HEK293 (cell line): ENCODE measurements around the gene KIF5A.
"Not testable (repeated sequence)": the region's sequence is repeated elsewhere in the genome, so short reads cannot be mapped to it uniquely, and the experiment has no call there.

Experiments used
- CTCF ChIP-seq: fragments of 450-650 bp; formaldehyde crosslinking; IDR thresholded peaks from 2 replicates; pipeline ENCODE4 v1.5.1; 2016; ENCODE audit warnings: missing biosample characterization, missing genetic modification characterization
- MYNN ChIP-seq: fragments of 450-650 bp; formaldehyde crosslinking; IDR thresholded peaks from 2 replicates; pipeline ENCODE4 v1.5.1; 2016; ENCODE audit warnings: missing biosample characterization, missing genetic modification characterization, borderline replicate concordance
- PATZ1 ChIP-seq: fragments of 450-650 bp; formaldehyde crosslinking; IDR thresholded peaks from 2 replicates; pipeline ENCODE4 v1.5.1; 2016; ENCODE audit warnings: missing biosample characterization, missing genetic modification characterization
- ZBTB10 ChIP-seq: fragments of 450-650 bp; formaldehyde crosslinking; IDR thresholded peaks from 2 replicates; pipeline ENCODE4 v1.5.1; 2016; ENCODE audit warnings: missing biosample characterization, missing genetic modification characterization
- ZNF121 ChIP-seq: fragments of 450-650 bp; formaldehyde crosslinking; IDR thresholded peaks from 2 replicates; pipeline ENCODE4 v1.5.1; 2016; ENCODE audit warnings: missing biosample characterization, missing genetic modification characterization
- ZNF133 ChIP-seq: fragments of 450-650 bp; formaldehyde crosslinking; IDR thresholded peaks from 2 replicates; pipeline ENCODE4 v1.5.1; 2016; ENCODE audit warnings: missing biosample characterization, missing genetic modification characterization
- ZNF558 ChIP-seq: fragments of 450-650 bp; formaldehyde crosslinking; IDR thresholded peaks from 2 replicates; pipeline ENCODE4 v1.5.1; 2016; ENCODE audit warnings: missing biosample characterization, missing genetic modification characterization
- ZNF585B ChIP-seq: fragments of 450-650 bp; formaldehyde crosslinking; IDR thresholded peaks from 2 replicates; pipeline ENCODE4 v1.5.1; 2016; ENCODE audit warnings: missing biosample characterization, missing genetic modification characterization
- ZNF664 ChIP-seq: fragments of 450-650 bp; formaldehyde crosslinking; IDR thresholded peaks from 2 replicates; pipeline ENCODE4 v1.5.1; 2016; ENCODE audit warnings: missing biosample characterization, missing genetic modification characterization
- ZNF792 ChIP-seq: fragments of 450-650 bp; formaldehyde crosslinking; IDR thresholded peaks from 2 replicates; pipeline ENCODE4 v1.5.1; 2016; ENCODE audit warnings: missing biosample characterization, missing genetic modification characterization

GRCh38 chr12:57561117-57561516 is 11.3 kb downstream of the KIF5A start:
- TF ChIP-seq ZNF121 (tag by site-specific recombination); ZNF792 (tag by site-specific recombination); ZNF664 (tag by site-specific recombination); MYNN; CTCF; PATZ1; ZNF133 (tag by site-specific recombination); ZNF558 (tag by site-specific recombination); ZNF585B; ZBTB10: not testable (repeated sequence)
